NOMO-1 treated with DMSO at 0.1 percent for 48 hours (cell line): Measurements from ENCODE around the gene SPATS2.
A peak's percentile ranks its signal among the peaks of the same experiment; 100 is the strongest.

Experiments used
- DNase-seq: peaks from one replicate; lab custom pipeline; 2025; ENCODE audit not compliant: unreplicated experiment; lab: John Stamatoyannopoulos, UW

SPATS2 gene

GRCh38 chr12:49461221-49461620, 94.0 kb downstream of the SPATS2 start:
- DNase-seq = no peak

- DNase-seq = no peak
Observed at GRCh38 chr12:49462083-49462744, 95.0 kb downstream of the SPATS2 start.

- DNase-seq = no peak
Observed at GRCh38 chr12:49465132-49465531, 97.9 kb downstream of the SPATS2 start.

- DNase-seq = no peak
Observed at GRCh38 chr12:49470986-49471385, 103.7 kb downstream of the SPATS2 start.

GRCh38 chr12:49471557-49471956, 104.3 kb downstream of the SPATS2 start:
- no peak for DNase-seq

- DNase-seq = no peak
Observed at GRCh38 chr12:49476091-49476490, 108.8 kb downstream of the SPATS2 start.

GRCh38 chr12:49478949-49479664, 111.8 kb downstream of the SPATS2 start:
- DNase-seq = no peak

- no peak for DNase-seq
Observed at GRCh38 chr12:49482095-49483051, 115.1 kb downstream of the SPATS2 start.

GRCh38 chr12:49483619-49484018, 116.4 kb downstream of the SPATS2 start:
- DNase-seq = no peak

GRCh38 chr12:49487605-49488004, 120.3 kb downstream of the SPATS2 start:
- no peak for DNase-seq

- DNase-seq = no peak
Observed at GRCh38 chr12:49489154-49489553, 121.9 kb downstream of the SPATS2 start.

GRCh38 chr12:49489720-49490119, 122.5 kb downstream of the SPATS2 start:
- DNase-seq = no peak

GRCh38 chr12:49491823-49492222, 124.6 kb downstream of the SPATS2 start:
- DNase-seq = no peak

GRCh38 chr12:49493900-49494299, 126.6 kb downstream of the SPATS2 start:
- DNase-seq = no peak

- no peak for DNase-seq
Observed at GRCh38 chr12:49496417-49497360, 129.4 kb downstream of the SPATS2 start.

GRCh38 chr12:49501895-49502294, 134.6 kb downstream of the SPATS2 start:
- DNase-seq = peak; percentile 4

GRCh38 chr12:49502590-49502989, 135.3 kb downstream of the SPATS2 start:
- no peak for DNase-seq

- DNase-seq = no peak
Observed at GRCh38 chr12:49503674-49504180, 136.5 kb downstream of the SPATS2 start.

GRCh38 chr12:49505672-49506071, 138.4 kb downstream of the SPATS2 start:
- no peak for DNase-seq

- DNase-seq = no peak
Observed at GRCh38 chr12:49507139-49507538, 139.9 kb downstream of the SPATS2 start.
